ENCODE data around the gene FAM187B. TPM values are rescaled to one million over a fixed set of nuclear protein-coding genes. Genes with fewer than 3 reads are reported as not detected.

FAM187B gene
- total RNA-seq: not detected
- long read RNA-seq, donor 1: 0 reads
- long read RNA-seq, donor 2: 0 reads

GRCh38 chr19:35228177-35228930 is at the start of gene FAM187B:
Gene FAM187B (minus strand): TSS chr19:35228739. CDS start chr19:35228680, 59 bp downstream.
- DNase-seq (ENCODE audit: low spot score): peak; percentile 44
- intact Hi-C loops (cut with DNase I): no loop called here

- intact Hi-C loops (cut with DNase I): loop anchor here in 1 of 2 donors (10.0 kb wide), 1 partner anchor 218 kb away; the partner anchor contains the start of gene KRTDAP
- DNase-seq (ENCODE audit: low spot score): no peak
Measured at GRCh38 chr19:35276706-35277281, 48.3 kb upstream of the FAM187B start.

GRCh38 chr19:35274323-35274722 is 45.8 kb upstream of the FAM187B start:
- intact Hi-C loops (cut with DNase I): loop anchor here in 1 of 2 donors (10.0 kb wide), 1 partner anchor 220 kb away; the partner anchor contains the start of gene KRTDAP
- no peak for DNase-seq (ENCODE audit: low spot score)

- intact Hi-C loops (cut with DNase I): loop anchor here in 1 of 2 donors (10.0 kb wide), 1 partner anchor 221 kb away; the partner anchor contains the start of gene KRTDAP
- no peak for DNase-seq (ENCODE audit: low spot score)
Measured at GRCh38 chr19:35273686-35274259, 45.2 kb upstream of the FAM187B start.

GRCh38 chr19:35272954-35273649 is 44.6 kb upstream of the FAM187B start:
- no peak for DNase-seq (ENCODE audit: low spot score)
- intact Hi-C loops (cut with DNase I): loop anchor here in 1 of 2 donors (10.0 kb wide), 1 partner anchor 222 kb away; the partner anchor contains the start of gene KRTDAP

- DNase-seq (ENCODE audit: low spot score): no peak
- intact Hi-C loops (cut with DNase I): loop anchor here in 1 of 2 donors (10.0 kb wide), 1 partner anchor 223 kb away; the partner anchor contains the start of gene KRTDAP
Measured at GRCh38 chr19:35272122-35272719, 43.7 kb upstream of the FAM187B start.

- intact Hi-C loops (cut with DNase I): loop anchor here in 1 of 2 donors (10.0 kb wide), 1 partner anchor 223 kb away; the partner anchor contains the start of gene KRTDAP
- DNase-seq (ENCODE audit: low spot score): no peak
Measured at GRCh38 chr19:35271546-35271945, 43.0 kb upstream of the FAM187B start.

GRCh38 chr19:35270381-35270811 is 41.9 kb upstream of the FAM187B start:
- intact Hi-C loops (cut with DNase I): loop anchor here in 1 of 2 donors (10.0 kb wide), 1 partner anchor 224 kb away; the partner anchor contains the start of gene KRTDAP

GRCh38 chr19:35269438-35270117 is 41.0 kb upstream of the FAM187B start:
- peak; percentile 96 for DNase-seq (ENCODE audit: low spot score)
- intact Hi-C loops (cut with DNase I): loop anchor here in 1 of 2 donors (10.0 kb wide), 2 partner anchors 125 to 225 kb away; partner anchors contain the start of genes FXYD7 and KRTDAP

More at GRCh38 chr19:35270381-35270811, 41.9 kb upstream of the FAM187B start:
- no peak for DNase-seq (ENCODE audit: low spot score)

GRCh38 chr19:35268536-35269437 is 40.2 kb upstream of the FAM187B start, which contains the start of gene USF2:
Gene USF2 (plus strand): TSS chr19:35268962. CDS start chr19:35269102, 140 bp downstream.
- peak; percentile 91 for DNase-seq (ENCODE audit: low spot score)
- intact Hi-C loops (cut with DNase I): loop anchor here in 1 of 2 donors (10.0 kb wide), 1 partner anchor 124 kb away; the partner anchor contains the start of gene FXYD7

- peak; percentile 92 for DNase-seq (ENCODE audit: low spot score)
- intact Hi-C loops (cut with DNase I): loop anchor here in 1 of 2 donors (10.0 kb wide), 1 partner anchor 123 kb away; the partner anchor contains the start of gene FXYD7
Measured at GRCh38 chr19:35267818-35268535, 39.4 kb upstream of the FAM187B start.

- intact Hi-C loops (cut with DNase I): loop anchor here in 1 of 2 donors (10.0 kb wide), 1 partner anchor 123 kb away; the partner anchor contains the start of gene FXYD7
- DNase-seq (ENCODE audit: low spot score): peak; percentile 89
Measured at GRCh38 chr19:35267353-35267817, 38.8 kb upstream of the FAM187B start.

GRCh38 chr19:35266520-35267352 is 38.2 kb upstream of the FAM187B start:
- intact Hi-C loops (cut with DNase I): loop anchor here in 1 of 2 donors (10.0 kb wide), 1 partner anchor 122 kb away; the partner anchor contains the start of gene FXYD7
- peak; percentile 83 for DNase-seq (ENCODE audit: low spot score)

- no peak for DNase-seq (ENCODE audit: low spot score)
- intact Hi-C loops (cut with DNase I): loop anchor here in 1 of 2 donors (10.0 kb wide), 1 partner anchor 121 kb away; the partner anchor contains the start of gene FXYD7
Measured at GRCh38 chr19:35265900-35266519, 37.5 kb upstream of the FAM187B start.
